Measurements from ENCODE around the gene IMMP2L.
A peak's percentile ranks its signal among the peaks of the same experiment; 100 is the strongest.
"Not testable (repeated sequence)": the region's sequence is repeated elsewhere in the genome, so short reads cannot be mapped to it uniquely, and the experiment has no call there.

The IMMP2L gene

GRCh38 chr7:110660637-110661036, 901.7 kb downstream of the IMMP2L start:
- not testable (repeated sequence) for DNase-seq

GRCh38 chr7:110650328-110650727, 912.0 kb downstream of the IMMP2L start:
- DNase-seq: no peak

GRCh38 chr7:110647266-110647665, 915.0 kb downstream of the IMMP2L start:
- DNase-seq: peak; percentile 1

- DNase-seq: no peak
Measured at GRCh38 chr7:110646804-110647203, 915.5 kb downstream of the IMMP2L start.

GRCh38 chr7:110645616-110646015, 916.7 kb downstream of the IMMP2L start:
- DNase-seq: no peak

- no peak for DNase-seq
Measured at GRCh38 chr7:110645060-110645459, 917.2 kb downstream of the IMMP2L start.

GRCh38 chr7:110637252-110637651, 925.0 kb downstream of the IMMP2L start:
- no peak for DNase-seq

- no peak for DNase-seq
Measured at GRCh38 chr7:110633313-110633712, 929.0 kb downstream of the IMMP2L start.

- DNase-seq: no peak
Measured at GRCh38 chr7:110626414-110626813, 935.9 kb downstream of the IMMP2L start.

- DNase-seq: no peak
Measured at GRCh38 chr7:110625294-110625693, 937.0 kb downstream of the IMMP2L start.

- no peak for DNase-seq
Measured at GRCh38 chr7:110623436-110623835, 938.9 kb downstream of the IMMP2L start.

- DNase-seq: peak; percentile 77
Measured at GRCh38 chr7:110621289-110621688, 941.0 kb downstream of the IMMP2L start.

- DNase-seq: no peak
Measured at GRCh38 chr7:110620110-110620735, 942.1 kb downstream of the IMMP2L start.

Data from NCI-H2171 (cell line).